NCI-H146 treated with DMSO at 0.1 percent for 48 hours (cell line): ENCODE measurements around the gene VWF.

Source experiments
- DNase-seq: peaks from one replicate; lab custom pipeline; 2025; ENCODE audit not compliant: unreplicated experiment; lab: John Stamatoyannopoulos, UW

VWF gene

GRCh38 chr12:6062757-6063735, 61.4 kb downstream of the VWF start:
- DNase-seq: no peak

- no peak for DNase-seq
Measured at GRCh38 chr12:6062395-6062756, 62.1 kb downstream of the VWF start.

GRCh38 chr12:6061660-6062059, 62.8 kb downstream of the VWF start:
- no peak for DNase-seq

- DNase-seq: no peak
Measured at GRCh38 chr12:6059860-6060565, 64.5 kb downstream of the VWF start.

- no peak for DNase-seq
Measured at GRCh38 chr12:6059221-6059620, 65.2 kb downstream of the VWF start.

- DNase-seq: no peak
Measured at GRCh38 chr12:6058481-6059161, 65.8 kb downstream of the VWF start.

GRCh38 chr12:6057700-6058099, 66.8 kb downstream of the VWF start:
- no peak for DNase-seq

- no peak for DNase-seq
Measured at GRCh38 chr12:6056406-6057240, 67.8 kb downstream of the VWF start.

- DNase-seq: no peak
Measured at GRCh38 chr12:6053541-6053940, 70.9 kb downstream of the VWF start.

- no peak for DNase-seq
Measured at GRCh38 chr12:6052940-6053329, 71.5 kb downstream of the VWF start.

GRCh38 chr12:6052206-6052939, 72.1 kb downstream of the VWF start:
- DNase-seq: no peak

- no peak for DNase-seq
Measured at GRCh38 chr12:6049992-6050391, 74.5 kb downstream of the VWF start.

GRCh38 chr12:6049587-6049986, 74.9 kb downstream of the VWF start:
- DNase-seq: no peak

- no peak for DNase-seq
Measured at GRCh38 chr12:6047249-6048237, 76.9 kb downstream of the VWF start.

GRCh38 chr12:6046511-6047180, 77.8 kb downstream of the VWF start:
- DNase-seq: no peak

- no peak for DNase-seq
Measured at GRCh38 chr12:6045438-6045837, 79.0 kb downstream of the VWF start.

GRCh38 chr12:6044082-6044481, 80.4 kb downstream of the VWF start:
- no peak for DNase-seq

GRCh38 chr12:6042446-6042845, 82.0 kb downstream of the VWF start:
- no peak for DNase-seq
